K562 (cell line): ENCODE data around the gene HPCAL1. TPM values are rescaled to one million over a fixed set of nuclear protein-coding genes. Genes with fewer than 3 reads are reported as not detected.

Experiments
- ARID1B ChIP-seq: fragments of 450-650 bp; IDR thresholded peaks from 2 replicates; pipeline ENCODE4 v1.6.1; 2016; ENCODE audit warnings: antibody characterized with exemption, mild to moderate bottlenecking, inconsistent platforms
- CHAMP1 ChIP-seq: fragments of 450-650 bp; IDR thresholded peaks from 2 replicates; pipeline ENCODE4 v1.6.1; 2016; ENCODE audit warnings: mild to moderate bottlenecking
- ETV5 ChIP-seq: sonication (generic); formaldehyde crosslinking; IDR thresholded peaks from 2 replicates; pipeline ENCODE4 v1.4.0; 2020; ENCODE audit warnings: low read depth, mild to moderate bottlenecking, missing genetic modification reagents
- GTF2A2 ChIP-seq: IDR thresholded peaks from 2 replicates; pipeline ENCODE4 v1.6.1; 2016; ENCODE audit warnings: mild to moderate bottlenecking, missing genetic modification characterization, missing compliant biosample characterization
- RCOR1 ChIP-seq, 2 experiments: IDR thresholded peaks; 2 replicates each; pipeline ENCODE4 v1.6.1; 2012; ENCODE audit warnings: low read depth in 2 of 2, low read length in 2 of 2, borderline replicate concordance in 1 of 2, improper control_type of control experiment in 1 of 2
- TBP ChIP-seq: optimal IDR thresholded peaks from 2 replicates; pipeline ENCODE3; 2011; ENCODE audit warnings: low read depth, low read length, improper control_type of control experiment
- ZBTB40 ChIP-seq, 2 experiments: fragments of 450-650 bp in 1 of 2; sonication (generic) in 1 of 2; formaldehyde crosslinking in 1 of 2; IDR thresholded peaks; 2 replicates each; pipeline versions ENCODE4 v1.7.1 to v1.9.0; 2016 to 2022; ENCODE audit warnings: inconsistent platforms in 1 of 2, mild to moderate bottlenecking in 1 of 2, missing genetic modification reagents in 1 of 2
- ZNF24 ChIP-seq: fragments of 450-650 bp; IDR thresholded peaks from 2 replicates; pipeline ENCODE4 v1.6.1; 2016
- ZNF274 ChIP-seq: IDR thresholded peaks from 2 replicates; pipeline ENCODE4 v1.6.1; 2011; ENCODE audit warnings: low read depth, mild to moderate bottlenecking, low read length, moderate library complexity, borderline replicate concordance
- polyA plus RNA-seq, 8 experiments: library from polyadenylated mRNA; depleted of rRNA in 4 of 8; stranded (reverse) in 5 of 8; unstranded in 3 of 8; fragments of >200 nt; fragmentation: Nextera tagmentation in 2 of 8; fragmentation: Illumina TruSeq in 1 of 8; extraction: Ambion mirVana in 2 of 8; extraction: Trizol in 1 of 8; gene quantifications; 2 replicates each; pipeline versions ENCODE4 v1.2.1 to v1.2.3, GENCODE V29; 2011 to 2014; ENCODE audit warnings: inconsistent platforms in 1 of 8, missing spikeins in 1 of 8
- total RNA-seq, 7 experiments: library from RNA; depleted of rRNA in 6 of 7; stranded (reverse); fragments of >200 nt in 6 of 7; fragmentation: Illumina TruSeq in 2 of 7; extraction: Trizol in 2 of 7; gene quantifications; 2 replicates each; pipeline versions ENCODE4 v1.2.1 to v1.2.3, GENCODE V29; 2011 to 2021; ENCODE audit warnings: low replicate concordance in 1 of 7

The HPCAL1 gene
- total and polyA plus RNA-seq, 9 of the 15 experiments (the other 6 are each of a cell fraction or from before 2014, with no cell fraction given), result 2.7 to 65.5 (median 23.9) TPM

- TF ChIP-seq ZBTB40 (IDR thresholded peaks at IDR 0.05), result peak; percentile 88
- no peak for TF ChIP-seq ZBTB40 (CRISPR knock-in tag; IDR thresholded peaks at IDR 0.05)
- TF ChIP-seq ETV5 (CRISPR knock-in tag), result peak; percentile 91
- 0 out of 2 replicates have a peak, but pooled peaks have one; percentile 7 for TF ChIP-seq ZNF24
- no peak for TF ChIP-seq GTF2A2
- no peak for TF ChIP-seq ZNF274
- peak in 1 of 2 experiments; percentile 91; a peak in 2 of 4 replicates for TF ChIP-seq RCOR1 (IDR thresholded peaks at IDR 0.05; ENCODE audit: borderline replicate concordance in 1 of 2, low read depth in 2 of 2, low read length in 2 of 2)
- TF ChIP-seq ARID1B, result peak; percentile 77
- peak; percentile 29 for TF ChIP-seq TBP
- no peak for TF ChIP-seq CHAMP1
Measured at GRCh38 chr2:10307561-10308156, 5.0 kb downstream of the HPCAL1 start (continued).
